GM10266 (cell line): ENCODE data around the gene SNAI3.

Source experiments
- DNase-seq: peaks from one replicate; pipeline ENCODE4 v3.0.0; 2012; ENCODE audit errors: extremely low spot score
- CTCF ChIP-seq: IDR thresholded peaks from 2 replicates; pipeline ENCODE4 v1.5.1; 2012; ENCODE audit warnings: mild to moderate bottlenecking, low read depth; ENCODE audit not compliant: control insufficient read depth, insufficient read depth; ENCODE audit errors: missing control alignments

SNAI3 gene

DNA sequence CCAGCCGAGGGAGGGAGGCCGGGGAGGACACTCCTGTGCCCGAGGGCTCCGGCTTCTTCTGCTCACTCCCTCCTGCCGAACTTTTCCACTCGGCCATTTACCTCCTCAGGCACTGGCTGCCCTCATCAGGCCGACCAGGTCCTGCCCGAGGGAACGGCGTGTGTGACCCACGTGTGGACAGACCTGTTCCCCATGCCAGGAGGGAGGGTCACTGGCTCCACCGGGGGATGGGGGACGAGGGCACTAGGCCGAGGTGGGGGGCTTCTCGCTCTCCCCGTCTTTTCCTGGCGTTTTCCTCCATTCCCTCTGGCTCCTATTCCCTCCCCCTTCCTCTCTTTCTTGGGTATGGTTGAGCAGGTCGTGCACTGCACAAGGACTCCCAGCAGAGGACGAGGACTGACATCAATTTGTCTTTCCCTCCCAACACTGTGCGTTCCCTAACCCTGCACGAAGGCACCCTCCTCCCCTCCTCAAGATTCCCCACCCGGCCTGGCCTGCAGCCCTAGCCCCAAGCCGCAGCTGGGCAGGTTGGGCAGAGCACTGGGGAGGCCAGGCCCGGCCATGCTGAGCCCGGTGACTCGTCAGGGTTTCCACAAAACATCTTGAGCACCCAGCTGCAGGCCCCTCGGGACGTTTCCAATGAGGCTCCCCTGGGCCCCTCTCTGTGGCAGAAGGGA, 51.2 kb downstream of the SNAI3 start:
- DNase-seq: no peak
- peak; percentile 13 for TF ChIP-seq CTCF

DNA sequence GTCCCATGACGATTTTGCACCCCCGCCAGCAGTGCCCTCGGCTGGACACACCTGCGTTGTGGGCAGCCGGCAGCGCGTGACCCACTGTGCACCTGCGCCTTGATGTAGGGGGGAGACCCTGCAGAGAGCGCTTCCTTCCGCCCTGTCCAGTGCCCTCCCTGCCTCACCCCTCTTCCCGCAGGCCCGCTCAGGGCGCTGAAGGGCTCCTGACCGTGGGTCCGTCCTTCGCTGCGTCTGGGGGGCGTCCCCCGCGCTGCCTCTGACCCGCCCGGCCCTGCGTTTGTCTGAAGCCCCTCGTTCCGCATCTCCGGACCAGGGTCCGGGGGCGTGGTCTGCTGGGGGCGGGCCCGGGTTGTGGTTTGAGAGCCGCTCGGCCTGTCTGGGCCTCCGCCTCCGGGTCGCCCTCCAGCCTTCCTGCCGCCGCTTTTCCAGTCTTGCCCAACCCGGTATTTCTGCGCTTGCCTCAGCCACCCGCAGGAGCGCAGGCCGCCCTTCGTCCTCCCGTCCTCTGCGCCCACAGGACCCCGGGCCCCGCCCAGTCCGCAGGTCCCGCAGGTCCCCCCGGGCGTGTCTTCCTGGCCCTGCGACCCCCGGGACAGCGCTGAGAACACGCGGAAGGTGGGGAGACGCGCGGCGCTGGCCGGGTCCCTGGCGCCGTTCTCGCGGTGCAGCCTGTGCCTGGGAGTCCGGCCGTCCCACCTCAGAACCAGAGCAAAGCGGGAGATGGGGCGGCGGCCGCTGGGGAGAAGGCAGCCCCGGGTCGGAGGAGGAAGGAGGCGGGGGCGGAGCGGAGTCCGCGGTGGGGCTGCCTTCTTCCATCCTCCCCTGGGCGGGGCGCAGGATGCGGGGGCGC, 51.9 kb downstream of the SNAI3 start:
- DNase-seq: peak; percentile 88
- no peak for TF ChIP-seq CTCF

DNA sequence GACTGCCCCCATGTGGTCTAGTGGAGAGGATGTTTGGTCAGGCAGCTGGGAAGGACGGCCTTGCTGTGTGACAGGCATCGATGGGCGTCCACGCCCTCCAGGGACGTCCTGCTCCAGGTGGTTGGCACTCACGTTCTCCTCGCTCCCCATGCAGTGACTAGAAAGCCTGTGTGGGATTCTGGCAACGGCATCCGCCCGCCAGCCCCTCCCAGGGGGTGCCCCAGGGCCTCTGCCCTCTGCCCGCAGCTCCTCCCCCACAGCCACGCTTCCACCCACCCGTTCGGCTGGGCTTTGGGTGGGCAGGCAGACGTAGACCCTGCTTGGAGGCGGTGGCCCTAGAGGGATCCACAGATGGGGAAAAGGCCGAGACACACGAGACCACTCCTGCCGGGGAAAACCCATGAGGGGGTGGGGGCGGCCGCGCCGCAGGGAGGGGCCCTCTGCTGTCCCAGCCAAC, 52.6 kb downstream of the SNAI3 start:
- peak; percentile 88 for DNase-seq

DNA sequence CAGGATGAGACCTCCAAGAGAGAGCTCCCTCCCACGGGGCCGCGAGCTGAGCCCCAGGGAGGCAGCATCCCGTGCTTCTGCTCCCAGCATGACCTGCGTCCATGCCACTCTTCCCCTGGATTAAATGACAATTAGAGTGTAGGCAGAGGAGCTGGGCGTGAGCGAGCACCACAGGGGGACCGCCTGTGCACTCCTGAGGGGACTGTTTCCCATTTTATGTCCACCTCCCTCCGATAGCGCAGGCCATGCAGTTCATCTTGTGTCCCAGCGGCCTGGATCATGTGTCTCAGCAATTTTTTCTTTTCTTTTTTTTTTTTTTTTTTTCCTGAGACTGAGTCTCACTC, 53.7 kb downstream of the SNAI3 start:
- no peak for DNase-seq
- no peak for TF ChIP-seq CTCF

More for the DNA sequence above, 52.6 kb downstream of the SNAI3 start:
- peak; percentile 69 for TF ChIP-seq CTCF

DNA sequence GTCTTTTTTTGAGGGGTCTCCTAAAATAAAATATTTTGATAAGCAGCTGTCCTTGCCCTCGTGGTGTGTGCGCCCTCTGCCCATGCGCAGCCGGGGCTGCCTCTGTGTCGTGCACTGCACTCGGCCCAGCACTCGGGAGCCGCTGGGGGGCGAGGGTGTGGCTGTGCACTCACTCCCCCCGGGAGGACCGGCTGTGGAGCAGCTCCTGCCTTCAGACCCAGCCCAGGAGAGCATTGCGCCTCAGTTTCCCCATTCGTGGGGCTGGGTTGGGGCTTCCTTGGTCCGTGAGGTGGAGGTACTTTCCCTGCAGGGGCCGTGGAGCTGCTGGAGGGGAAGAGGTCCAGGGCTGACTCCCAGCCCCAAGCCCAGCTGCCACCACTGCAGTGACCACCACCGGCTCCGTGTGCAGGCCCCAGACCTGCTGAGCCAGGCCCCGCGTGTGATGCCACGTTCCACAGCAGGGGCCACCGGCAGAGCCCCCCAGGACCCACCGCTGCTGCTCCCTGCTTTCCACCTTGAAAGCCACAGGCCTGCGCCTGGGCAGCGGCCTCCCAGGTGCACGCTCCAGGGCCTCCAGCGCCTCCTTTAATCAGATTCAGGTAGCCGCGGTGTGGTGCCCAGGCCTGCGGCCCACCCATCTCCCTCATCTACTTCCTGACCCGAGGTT, 54.3 kb downstream of the SNAI3 start:
- TF ChIP-seq CTCF: no peak
- no peak for DNase-seq

DNA sequence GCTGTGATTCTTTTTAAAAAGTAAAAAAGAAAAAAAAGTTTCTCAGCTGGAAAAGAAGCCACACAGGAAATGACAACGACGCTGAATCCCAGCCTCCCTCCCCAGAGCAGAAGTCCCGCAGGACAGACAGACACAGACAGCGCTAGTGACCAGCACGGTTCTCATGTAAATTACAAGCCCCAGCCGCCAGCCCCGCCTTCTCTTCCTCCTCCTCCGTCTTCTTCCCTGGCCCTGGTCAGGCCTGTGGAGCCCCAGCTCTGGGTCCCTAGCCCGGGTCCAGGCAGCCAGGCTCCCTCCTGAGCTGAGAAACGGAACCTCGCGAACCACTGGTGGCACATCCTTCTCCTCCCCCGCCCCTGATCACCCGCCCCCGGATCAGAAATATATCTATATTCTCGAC, 54.9 kb downstream of the SNAI3 start:
- TF ChIP-seq CTCF: no peak
- no peak for DNase-seq
